CD8-positive, alpha-beta memory T cell (primary cell): ENCODE results near the gene GRIK4. TPM values are rescaled to one million over a fixed set of nuclear protein-coding genes. Genes with fewer than 3 reads are reported as not detected.
"Not testable (repeated sequence)": the region's sequence is repeated elsewhere in the genome, so short reads cannot be mapped to it uniquely, and the experiment has no call there.

ENCODE experiments used
- CTCF ChIA-PET: fragments of 350-600 bp; sonication (Branson Sonifier 250); formaldehyde crosslinking; loops from one replicate; lab custom pipeline; 2021; ENCODE audit warnings: antibody characterized with exemption; lab: Charles Lee
- POLR2A ChIA-PET: fragments of 350-600 bp; sonication (Branson Sonifier 250); formaldehyde crosslinking; loops from one replicate; lab custom pipeline; 2021; ENCODE audit warnings: antibody characterized with exemption; lab: Charles Lee
- DNase-seq, 5 donors: peaks; one replicate each; pipeline versions ENCODE4 v3.0.0 to v3.0.0-alpha.2; 2020 to 2022; ENCODE audit warnings: mixed read lengths in 1 of 5
- H3K27ac ChIP-seq: one replicate; pipeline ENCODE4 v1.7.0; 2013; ENCODE audit warnings: low read depth, mild to moderate bottlenecking, low read length, moderate library complexity
- H3K27me3 ChIP-seq: 2 replicates; pipeline ENCODE4 v1.7.0; 2013; ENCODE audit warnings: low read length, mild to moderate bottlenecking; ENCODE audit not compliant: insufficient read depth, poor library complexity, severe bottlenecking
- H3K36me3 ChIP-seq: 2 replicates; pipeline ENCODE4 v1.7.0; 2013; ENCODE audit warnings: mild to moderate bottlenecking, low read length, moderate library complexity; ENCODE audit not compliant: insufficient read depth
- H3K4me1 ChIP-seq: 2 replicates; pipeline ENCODE4 v1.7.0; 2013; ENCODE audit warnings: mild to moderate bottlenecking, low read length, moderate library complexity; ENCODE audit not compliant: insufficient read depth
- H3K4me3 ChIP-seq: 2 replicates; pipeline ENCODE4 v1.7.0; 2013; ENCODE audit warnings: mild to moderate bottlenecking, low read length
- H3K9me3 ChIP-seq: 2 replicates; pipeline ENCODE4 v1.7.0; 2013; ENCODE audit warnings: mild to moderate bottlenecking, low read length
- H3K27ac Mint-ChIP-seq, 8 donors: one replicate each; pipeline ENCODE4 v1.8.0; 2020 to 2021; ENCODE audit warnings: mixed read lengths in 8 of 8, mild to moderate bottlenecking in 6 of 8, inconsistent platforms in 3 of 8, moderate library complexity in 3 of 8
- H3K27me3 Mint-ChIP-seq, 2 donors: one replicate each; pipeline ENCODE4 v1.8.0; 2020 to 2021; ENCODE audit warnings: mixed read lengths in 2 of 2, mild to moderate bottlenecking in 1 of 2, moderate library complexity in 1 of 2
- H3K36me3 Mint-ChIP-seq, 3 donors: one replicate each; pipeline ENCODE4 v1.8.0; 2020 to 2021; ENCODE audit warnings: mixed read lengths in 3 of 3, inconsistent platforms in 1 of 3, mild to moderate bottlenecking in 1 of 3
- H3K4me1 Mint-ChIP-seq, 3 donors: one replicate each; pipeline ENCODE4 v1.8.0; 2020 to 2021; ENCODE audit warnings: mixed read lengths in 3 of 3, inconsistent platforms in 1 of 3, mild to moderate bottlenecking in 1 of 3
- H3K4me3 Mint-ChIP-seq, 7 donors: one replicate each; pipeline ENCODE4 v1.8.0; 2020 to 2021; ENCODE audit warnings: mixed read lengths in 7 of 7, mild to moderate bottlenecking in 6 of 7, moderate library complexity in 4 of 7, inconsistent platforms in 2 of 7
- H3K9me3 Mint-ChIP-seq, 5 donors: one replicate each; pipeline ENCODE4 v1.8.0; 2020 to 2022; ENCODE audit warnings: mixed read lengths in 5 of 5, mild to moderate bottlenecking in 3 of 5, moderate library complexity in 2 of 5, inconsistent platforms in 1 of 5
- polyA plus RNA-seq: library from polyadenylated mRNA; unstranded; fragments of 300-500 nt; fragmentation: Illumina TruSeq; gene quantifications from one replicate; pipeline ENCODE4 v1.2.3, GENCODE V29; 2021
- total RNA-seq, 2 experiments: library from RNA; stranded (reverse); gene quantifications; one replicate each; pipeline ENCODE4 v1.2.3, GENCODE V29; 2021

GRIK4 gene
- total and polyA plus RNA-seq, 3 experiments from 2014 or later, result 0.07 TPM; not detected in 2

GRCh38 chr11:120747850-120748814 lies 236.6 kb downstream of the GRIK4 start:
- DNase-seq, result no peak
- Histone ChIP-seq H3K4me3 (no peak overlapping the region), H3K4me1 (no peaks in the 10 kb centered on the region), H3K9me3 (no peaks in the 10 kb centered on the region), H3K27ac (no peak overlapping the region), H3K36me3 (no peaks in the 10 kb centered on the region), H3K27me3 (no peaks in the 10 kb centered on the region)
- H3K27me3 Mint-ChIP-seq, result peaks cover 17 to 40% of the 10 kb centered on the region in 2 donors
- no peaks in the 10 kb centered on the region for H3K9me3 Mint-ChIP-seq
- H3K4me3 Mint-ChIP-seq, result no peak overlapping the region
- no peaks in the 10 kb centered on the region for H3K36me3 Mint-ChIP-seq
- H3K27ac Mint-ChIP-seq, result no peak overlapping the region
- no peaks in the 10 kb centered on the region for H3K4me1 Mint-ChIP-seq
- ChIA-PET POLR2A (no interaction called here), CTCF (interaction anchor here (1.3 kb wide), 1 partner anchor 10 kb away, joined by 3 read pairs; no protein-coding TSS in a partner anchor)

DNA sequence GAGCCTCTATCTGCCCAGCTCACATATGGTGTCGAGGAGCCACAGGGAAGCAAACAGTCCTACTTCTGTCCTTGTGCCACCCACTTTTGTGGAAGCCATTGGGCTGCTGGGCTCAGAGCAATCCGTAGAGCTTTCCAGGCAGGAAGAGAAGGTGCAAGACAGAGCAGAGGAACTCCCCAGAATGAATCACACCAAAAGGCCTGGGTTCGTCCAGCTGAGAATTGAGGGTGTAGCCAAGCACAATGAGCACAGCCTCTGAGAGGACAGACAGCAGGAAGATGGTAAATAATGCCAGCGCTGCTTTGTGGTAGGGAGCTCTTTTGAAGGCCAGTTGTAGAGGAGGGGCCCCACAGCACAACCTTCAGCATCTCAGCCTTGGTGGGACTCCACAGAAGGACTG lies 237.8 kb downstream of the GRIK4 start:
- Histone ChIP-seq H3K36me3 (no peaks in the 10 kb centered on the region), H3K27me3 (no peaks in the 10 kb centered on the region), H3K4me3 (no peak overlapping the region), H3K9me3 (no peaks in the 10 kb centered on the region), H3K4me1 (no peaks in the 10 kb centered on the region), H3K27ac (no peak overlapping the region)
- ChIA-PET CTCF (no interaction called here), POLR2A (no interaction called here)
- H3K9me3 Mint-ChIP-seq, result no peaks in the 10 kb centered on the region
- H3K36me3 Mint-ChIP-seq, result no peaks in the 10 kb centered on the region
- no peak for DNase-seq
- H3K4me3 Mint-ChIP-seq, result no peak overlapping the region
- no peak overlapping the region for H3K27ac Mint-ChIP-seq
- H3K4me1 Mint-ChIP-seq, result no peaks in the 10 kb centered on the region
- H3K27me3 Mint-ChIP-seq, result peaks cover 18 to 43% of the 10 kb centered on the region in 2 donors

DNA sequence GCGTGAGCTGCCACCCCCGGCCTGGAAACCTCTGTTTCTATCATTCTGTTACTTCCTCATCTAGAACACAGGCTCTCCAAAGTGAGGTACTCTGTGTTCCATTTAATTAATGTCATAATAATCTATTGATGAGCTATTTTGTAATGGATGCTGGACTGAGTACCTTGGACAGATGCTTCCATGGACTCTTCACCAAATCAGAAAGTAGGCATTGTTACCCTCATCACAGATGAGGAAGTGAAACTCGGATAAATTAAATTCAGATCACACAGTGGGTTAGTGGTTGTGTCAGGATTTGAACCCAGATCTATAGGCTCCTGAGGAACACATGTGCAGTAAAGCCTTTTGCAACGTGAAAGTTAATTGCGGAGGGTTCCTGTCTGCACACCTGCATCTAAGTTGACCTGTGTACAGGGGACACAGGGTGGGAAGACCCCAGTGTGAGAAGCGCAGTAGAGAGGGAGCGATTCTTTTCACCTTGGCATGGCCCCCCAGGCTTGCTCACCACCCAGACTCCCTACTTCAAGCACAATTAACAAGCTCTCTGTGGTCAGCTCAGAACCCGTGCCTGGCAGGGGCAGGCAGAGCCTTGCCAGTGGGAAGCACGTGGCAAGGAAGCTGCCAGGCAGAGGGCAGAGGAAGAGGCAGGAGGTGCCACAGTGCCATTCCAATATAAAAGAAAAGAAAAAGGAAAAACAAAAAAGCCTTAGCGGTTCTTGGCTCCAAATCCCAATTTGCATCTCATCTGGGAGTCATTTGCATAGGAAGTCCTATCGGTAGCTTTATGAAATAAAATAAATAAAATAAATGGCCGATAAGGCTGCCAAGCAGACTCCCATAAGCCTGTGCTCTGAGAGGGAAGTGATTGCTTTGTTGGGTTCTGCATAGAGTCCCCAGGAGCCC lies 239.3 kb downstream of the GRIK4 start:
- CTCF ChIA-PET, result no interaction called here
- DNase-seq, result no peak
- H3K4me1 Mint-ChIP-seq, result no peaks in the 10 kb centered on the region

DNA sequence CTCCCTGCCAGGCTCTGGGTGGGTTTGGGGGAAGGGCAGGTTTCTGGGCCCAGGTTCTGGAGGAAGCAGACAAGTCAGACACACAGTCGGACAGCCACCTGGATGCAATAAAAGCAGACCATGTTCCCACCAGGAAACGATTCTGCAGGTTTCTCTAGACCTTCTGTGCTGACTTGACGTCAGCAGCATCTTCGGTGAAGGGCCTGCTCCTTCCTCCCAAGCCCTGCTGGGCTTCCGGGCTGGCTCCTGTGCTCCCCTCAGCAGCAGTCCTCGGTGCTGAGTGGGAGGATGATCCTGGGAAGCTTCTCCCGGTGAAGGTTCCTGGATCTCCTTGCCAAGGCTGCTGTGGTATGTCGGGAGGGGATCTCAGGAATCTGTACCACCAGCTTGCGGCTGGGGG lies 240.0 kb downstream of the GRIK4 start:
- ChIA-PET CTCF (no interaction called here), POLR2A (no interaction called here)
- Histone ChIP-seq H3K27ac (no peak overlapping the region), H3K4me3 (no peak overlapping the region), H3K27me3 (no peaks in the 10 kb centered on the region), H3K36me3 (no peaks in the 10 kb centered on the region), H3K9me3 (no peaks in the 10 kb centered on the region), H3K4me1 (no peaks in the 10 kb centered on the region)
- H3K27me3 Mint-ChIP-seq, result peaks cover 17 to 32% of the 10 kb centered on the region in 2 donors
- H3K36me3 Mint-ChIP-seq, result no peaks in the 10 kb centered on the region
- no peak overlapping the region for H3K27ac Mint-ChIP-seq
- no peaks in the 10 kb centered on the region for H3K4me1 Mint-ChIP-seq
- no peaks in the 10 kb centered on the region for H3K9me3 Mint-ChIP-seq
- DNase-seq, result no peak
- H3K4me3 Mint-ChIP-seq, result no peak overlapping the region

More for the DNA sequence above, 239.3 kb downstream of the GRIK4 start:
- H3K27me3 ChIP-seq, result no peaks in the 10 kb centered on the region
- H3K9me3 ChIP-seq, result no peaks in the 10 kb centered on the region
- H3K36me3 ChIP-seq, result no peaks in the 10 kb centered on the region
- Mint-ChIP-seq H3K9me3 (no peaks in the 10 kb centered on the region), H3K27me3 (peaks cover 18 to 37% of the 10 kb centered on the region in 2 donors), H3K4me3 (no peak overlapping the region), H3K27ac (no peak overlapping the region), H3K36me3 (no peaks in the 10 kb centered on the region)
- no peaks in the 10 kb centered on the region for H3K4me1 ChIP-seq
- no peak overlapping the region for H3K27ac ChIP-seq
- POLR2A ChIA-PET, result no interaction called here
- no peak overlapping the region for H3K4me3 ChIP-seq

- Histone ChIP-seq H3K4me1 (no peaks in the 10 kb centered on the region), H3K27ac (no peak overlapping the region), H3K4me3 (no peak overlapping the region), H3K9me3 (no peaks in the 10 kb centered on the region), H3K36me3 (no peaks in the 10 kb centered on the region), H3K27me3 (no peaks in the 10 kb centered on the region)
- DNase-seq, result no peak
- H3K27me3 Mint-ChIP-seq, result peaks cover 17 to 24% of the 10 kb centered on the region in 2 donors
- ChIA-PET POLR2A (no interaction called here), CTCF (no interaction called here)
- no peak overlapping the region for H3K4me3 Mint-ChIP-seq
- no peak overlapping the region for H3K27ac Mint-ChIP-seq
- no peaks in the 10 kb centered on the region for H3K36me3 Mint-ChIP-seq
- no peaks in the 10 kb centered on the region for H3K4me1 Mint-ChIP-seq
- H3K9me3 Mint-ChIP-seq, result no peaks in the 10 kb centered on the region
These were observed 241.1 kb downstream of the GRIK4 start for GRCh38 chr11:120752668-120753067.

DNA sequence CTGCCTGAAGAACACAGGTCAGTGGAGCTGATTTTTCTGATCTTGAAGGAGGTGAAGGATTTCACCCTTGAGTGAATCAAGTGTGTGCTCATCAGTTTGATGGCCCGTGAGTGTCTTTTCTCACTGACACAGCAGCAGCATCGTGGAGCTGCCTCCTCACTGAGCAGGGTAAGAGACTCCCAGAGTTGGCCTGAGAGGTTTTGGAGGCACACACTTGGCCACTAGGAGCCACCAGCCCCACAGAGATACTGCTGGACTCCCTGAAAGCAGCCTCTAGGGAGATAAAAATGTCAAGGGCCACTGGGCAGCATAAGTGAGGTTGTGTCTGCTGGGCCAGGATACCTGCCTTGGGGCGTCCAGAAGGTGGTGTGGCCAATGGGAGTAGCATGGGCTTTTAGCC lies 245.4 kb downstream of the GRIK4 start:
- H3K27me3 ChIP-seq, result no peaks in the 10 kb centered on the region
- Mint-ChIP-seq H3K27me3 (peaks cover 4 to 9% of the 10 kb centered on the region in 2 donors), H3K36me3 (no peaks in the 10 kb centered on the region)

DNA sequence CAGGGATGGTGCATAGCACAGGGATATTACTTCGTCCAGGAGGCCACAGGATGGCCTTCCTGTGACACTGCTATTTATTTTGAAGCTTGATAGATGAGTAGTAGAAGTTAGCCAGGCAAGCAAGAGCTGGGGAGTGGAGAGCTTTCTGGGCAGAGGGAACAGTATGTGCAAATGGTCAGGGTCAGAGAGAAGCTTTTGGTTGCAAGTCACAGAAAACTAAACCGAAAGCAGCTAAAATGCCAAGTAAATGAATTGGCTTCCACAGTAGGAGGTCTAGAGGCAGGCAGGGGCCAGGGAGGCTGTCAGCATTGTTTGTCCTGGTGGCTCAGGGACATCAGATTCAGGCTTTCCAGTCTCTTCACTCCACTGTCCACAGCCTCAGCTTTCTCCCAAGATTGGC lies 247.5 kb downstream of the GRIK4 start:
- H3K27ac Mint-ChIP-seq, result no peak overlapping the region
- POLR2A ChIA-PET, result no interaction called here
- no peak overlapping the region for H3K4me3 ChIP-seq
- H3K36me3 ChIP-seq, result no peaks in the 10 kb centered on the region
- H3K9me3 ChIP-seq, result no peaks in the 10 kb centered on the region
- CTCF ChIA-PET, result no interaction called here
- H3K4me1 Mint-ChIP-seq, result no peaks in the 10 kb centered on the region
- no peaks in the 10 kb centered on the region for H3K4me1 ChIP-seq
- no peaks in the 10 kb centered on the region for H3K9me3 Mint-ChIP-seq
- H3K27me3 Mint-ChIP-seq, result peaks cover 4 to 12% of the 10 kb centered on the region in 2 donors
- no peak for DNase-seq
- no peaks in the 10 kb centered on the region for H3K27me3 ChIP-seq
- no peak overlapping the region for H3K27ac ChIP-seq
- no peaks in the 10 kb centered on the region for H3K36me3 Mint-ChIP-seq
- H3K4me3 Mint-ChIP-seq, result no peak overlapping the region

More for the DNA sequence above, 245.4 kb downstream of the GRIK4 start:
- no peaks in the 10 kb centered on the region for H3K36me3 ChIP-seq
- Mint-ChIP-seq H3K4me3 (no peak overlapping the region), H3K27ac (no peak overlapping the region), H3K4me1 (no peaks in the 10 kb centered on the region), H3K9me3 (no peaks in the 10 kb centered on the region)
- ChIA-PET POLR2A (no interaction called here), CTCF (interaction anchor here (1.1 kb wide), 1 partner anchor 9 kb away, joined by 3 read pairs; no protein-coding TSS in a partner anchor)
- no peaks in the 10 kb centered on the region for H3K9me3 ChIP-seq
- no peak overlapping the region for H3K4me3 ChIP-seq
- H3K27ac ChIP-seq, result no peak overlapping the region
- no peak for DNase-seq
- no peaks in the 10 kb centered on the region for H3K4me1 ChIP-seq

DNA sequence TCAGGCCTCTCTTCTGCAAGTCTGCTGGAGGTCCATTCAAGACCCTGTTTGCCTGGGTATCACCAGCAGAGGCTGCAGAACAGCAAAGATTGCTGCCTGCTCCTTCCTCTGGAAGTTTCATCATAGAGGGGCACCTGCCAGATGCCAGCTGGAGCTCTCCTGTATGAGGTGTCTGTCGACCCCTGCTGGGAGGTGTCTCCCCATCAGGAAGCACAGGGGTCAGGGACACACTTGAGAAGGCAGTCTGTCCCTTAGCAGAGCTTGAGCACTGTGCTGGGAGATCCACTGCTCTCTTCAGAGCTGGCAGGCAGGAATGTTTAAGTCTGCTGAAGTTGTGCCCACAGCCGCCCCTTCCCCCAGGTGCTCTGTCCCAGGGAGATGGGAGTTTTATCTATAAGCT lies 254.2 kb downstream of the GRIK4 start:
- H3K36me3 ChIP-seq, H3K27ac ChIP-seq, H3K9me3 ChIP-seq, H3K36me3 Mint-ChIP-seq, POLR2A ChIA-PET, H3K27me3 ChIP-seq, CTCF ChIA-PET, H3K4me3 ChIP-seq, H3K4me1 ChIP-seq, DNase-seq, H3K4me1 Mint-ChIP-seq, H3K4me3 Mint-ChIP-seq, H3K27ac Mint-ChIP-seq: not testable (repeated sequence)
- H3K27me3 Mint-ChIP-seq, result peaks cover 23 to 51% of the 10 kb centered on the region in 2 donors
- H3K9me3 Mint-ChIP-seq, result peaks cover 5 to 21% (median 13%) of the 10 kb centered on the region in 5 donors
